ENCODE results near the gene ABCC5.

DNA sequence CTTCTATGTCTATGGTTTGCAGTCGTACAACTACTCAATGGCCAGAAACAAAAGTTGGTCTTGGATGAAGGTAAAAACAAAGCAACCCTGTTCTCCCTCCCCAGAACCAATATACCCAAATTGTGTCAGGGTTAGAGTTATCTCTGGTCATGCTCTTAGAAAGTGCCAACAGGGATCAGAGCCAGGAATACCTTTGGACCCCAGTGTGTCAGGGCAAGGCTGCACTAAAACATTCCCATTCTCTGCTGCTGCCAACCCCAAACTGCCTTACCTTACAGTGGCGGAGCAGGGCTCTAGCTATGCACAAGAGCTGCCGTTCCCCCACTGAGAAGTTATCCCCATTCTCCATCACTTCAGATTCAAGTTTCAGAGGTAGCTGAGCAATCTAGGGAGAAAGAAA is 90.6 kb downstream of the ABCC5 start:
- TF ChIP-seq, protein P1, sequence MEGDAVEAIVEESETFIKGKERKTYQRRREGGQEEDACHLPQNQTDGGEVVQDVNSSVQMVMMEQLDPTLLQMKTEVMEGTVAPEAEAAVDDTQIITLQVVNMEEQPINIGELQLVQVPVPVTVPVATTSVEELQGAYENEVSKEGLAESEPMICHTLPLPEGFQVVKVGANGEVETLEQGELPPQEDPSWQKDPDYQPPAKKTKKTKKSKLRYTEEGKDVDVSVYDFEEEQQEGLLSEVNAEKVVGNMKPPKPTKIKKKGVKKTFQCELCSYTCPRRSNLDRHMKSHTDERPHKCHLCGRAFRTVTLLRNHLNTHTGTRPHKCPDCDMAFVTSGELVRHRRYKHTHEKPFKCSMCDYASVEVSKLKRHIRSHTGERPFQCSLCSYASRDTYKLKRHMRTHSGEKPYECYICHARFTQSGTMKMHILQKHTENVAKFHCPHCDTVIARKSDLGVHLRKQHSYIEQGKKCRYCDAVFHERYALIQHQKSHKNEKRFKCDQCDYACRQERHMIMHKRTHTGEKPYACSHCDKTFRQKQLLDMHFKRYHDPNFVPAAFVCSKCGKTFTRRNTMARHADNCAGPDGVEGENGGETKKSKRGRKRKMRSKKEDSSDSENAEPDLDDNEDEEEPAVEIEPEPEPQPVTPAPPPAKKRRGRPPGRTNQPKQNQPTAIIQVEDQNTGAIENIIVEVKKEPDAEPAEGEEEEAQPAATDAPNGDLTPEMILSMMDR (IDR thresholded peaks at IDR 0.05; ENCODE audit: insufficient read depth, low read length, poor library complexity, severe bottlenecking) = no peak
- TF ChIP-seq EZH2phosphoT487 (conservative IDR thresholded peaks at IDR 0.05; ENCODE audit: low read length) = no peak
